ENCODE measurements around the gene CEBPB. TPM values are rescaled to one million over a fixed set of nuclear protein-coding genes. Genes with fewer than 3 reads are reported as not detected.

CEBPB gene
- total and polyA plus RNA-seq, 2 donors from 2014 or later: 33.6 to 81.4 TPM

- no peak for DNase-seq
- Histone ChIP-seq H3K4me1 (ENCODE audit: control insufficient read depth in 2 of 3, insufficient read depth in 2 of 3, low read depth in 1 of 3, low read length in 3 of 3) (no peaks in the 10 kb centered on the region), H3K27me3 (ENCODE audit: control insufficient read depth, insufficient read depth, low read length) (no peaks in the 10 kb centered on the region), H3K4me3 (ENCODE audit: low read length in 3 of 3) (no peak overlapping the region), H3K27ac (ENCODE audit: low read depth in 2 of 2, low read length in 2 of 2) (no peak overlapping the region), H3K36me3 (ENCODE audit: control insufficient read depth in 2 of 3, insufficient read depth in 3 of 3, low read length in 3 of 3) (no peaks in the 10 kb centered on the region), H3K9me3 (ENCODE audit: control insufficient read depth in 2 of 3, insufficient read depth in 1 of 3, low read length in 3 of 3) (no peaks in the 10 kb centered on the region), H3K9ac (ENCODE audit: low read length in 3 of 3) (no peak overlapping the region)
- no peak for FAIRE-seq
- no peak for TF ChIP-seq CTCF (IDR thresholded peaks at IDR 0.05; ENCODE audit: borderline replicate concordance, extremely low read depth, insufficient read depth)
- intact Hi-C loops (cut with DNase I): no loop called here
These were observed 9.3 kb upstream of the CEBPB start for GRCh38 chr20:50181344-50181743.

GRCh38 chr20:50182346-50182745, 8.3 kb upstream of the CEBPB start:
- Histone ChIP-seq H3K27ac (ENCODE audit: low read depth in 2 of 2, low read length in 2 of 2) (no peak overlapping the region), H3K4me1 (ENCODE audit: control insufficient read depth in 2 of 3, insufficient read depth in 2 of 3, low read depth in 1 of 3, low read length in 3 of 3) (no peaks in the 10 kb centered on the region), H3K9me3 (ENCODE audit: control insufficient read depth in 2 of 3, insufficient read depth in 1 of 3, low read length in 3 of 3) (no peaks in the 10 kb centered on the region), H3K4me3 (ENCODE audit: low read length in 3 of 3) (no peak overlapping the region), H3K36me3 (ENCODE audit: control insufficient read depth in 2 of 3, insufficient read depth in 3 of 3, low read length in 3 of 3) (no peaks in the 10 kb centered on the region), H3K9ac (ENCODE audit: low read length in 3 of 3) (no peak overlapping the region), H3K27me3 (ENCODE audit: control insufficient read depth, insufficient read depth, low read length) (no peaks in the 10 kb centered on the region)
- intact Hi-C loops (cut with DNase I): no loop called here
- DNase-seq (no peak), FAIRE-seq (no peak)
- no peak for TF ChIP-seq CTCF (IDR thresholded peaks at IDR 0.05; ENCODE audit: borderline replicate concordance, extremely low read depth, insufficient read depth)

GRCh38 chr20:50185426-50185825, 5.2 kb upstream of the CEBPB start:
- H3K4me1 ChIP-seq (ENCODE audit: control insufficient read depth in 2 of 3, insufficient read depth in 2 of 3, low read depth in 1 of 3, low read length in 3 of 3): no peaks in the 10 kb centered on the region
- H3K27ac ChIP-seq (ENCODE audit: low read depth in 2 of 2, low read length in 2 of 2): no peak overlapping the region
- H3K36me3 ChIP-seq (ENCODE audit: control insufficient read depth in 2 of 3, insufficient read depth in 3 of 3, low read length in 3 of 3): no peaks in the 10 kb centered on the region
- no peaks in the 10 kb centered on the region for H3K27me3 ChIP-seq (ENCODE audit: control insufficient read depth, insufficient read depth, low read length)
- no peaks in the 10 kb centered on the region for H3K9me3 ChIP-seq (ENCODE audit: control insufficient read depth in 2 of 3, insufficient read depth in 1 of 3, low read length in 3 of 3)
- H3K9ac ChIP-seq (ENCODE audit: low read length in 3 of 3): no peak overlapping the region
- intact Hi-C loops (cut with DNase I): loop anchor here (5.0 kb wide), 2 partner anchors 282 to 387 kb away; no protein-coding TSS in a partner anchor
- no peak for TF ChIP-seq CTCF (IDR thresholded peaks at IDR 0.05; ENCODE audit: borderline replicate concordance, extremely low read depth, insufficient read depth)
- no peak for FAIRE-seq
- H3K4me3 ChIP-seq (ENCODE audit: low read length in 3 of 3): no peak overlapping the region
- DNase-seq: no peak
